Limb (tissue), 2 donors: Measurements from ENCODE around the gene CCL16.
A peak's percentile ranks its signal among the peaks of the same experiment; 100 is the strongest.

Source experiments
- DNase-seq, 2 donors: peaks; one replicate each; pipeline ENCODE4 v3.0.0-alpha.2; 2016; ENCODE audit errors: extremely low spot score in 2 of 2

The CCL16 gene

GRCh38 chr17:35986643-35987042 lies 5.3 kb upstream of the CCL16 start, which contains the start of gene CCL14:
Gene CCL14 (minus strand): TSS chr17:35986729. CDS start chr17:35986649, 80 bp downstream.
- no peak for DNase-seq

GRCh38 chr17:35984140-35984539 lies 2.8 kb upstream of the CCL16 start:
- no peak for DNase-seq

GRCh38 chr17:35982409-35983191 lies 1.3 kb upstream of the CCL16 start:
- no peak for DNase-seq

- no peak for DNase-seq
Measured at GRCh38 chr17:35981908-35982330, 622 bp upstream of the CCL16 start.

- no peak for DNase-seq
Measured at GRCh38 chr17:35978346-35978745, 3.0 kb downstream of the CCL16 start.

- no peak for DNase-seq
Measured at GRCh38 chr17:35977509-35977908, 3.8 kb downstream of the CCL16 start.

GRCh38 chr17:35973333-35974260 lies 7.7 kb downstream of the CCL16 start:
- DNase-seq = no peak

- no peak for DNase-seq
Measured at GRCh38 chr17:35972945-35973332, 8.4 kb downstream of the CCL16 start.

- DNase-seq = no peak
Measured at GRCh38 chr17:35972535-35972934, 8.8 kb downstream of the CCL16 start.

- no peak for DNase-seq
Measured at GRCh38 chr17:35972066-35972465, 9.2 kb downstream of the CCL16 start.

- peak; percentile 81 to 84 for DNase-seq
Measured at GRCh38 chr17:35969558-35970380, 11.5 kb downstream of the CCL16 start.

GRCh38 chr17:35968520-35969054 lies 12.7 kb downstream of the CCL16 start:
- no peak for DNase-seq

- no peak for DNase-seq
Measured at GRCh38 chr17:35965272-35965671, 16.0 kb downstream of the CCL16 start.

- DNase-seq = no peak
Measured at GRCh38 chr17:35963663-35964062, 17.6 kb downstream of the CCL16 start.

GRCh38 chr17:35953720-35954119 lies 27.6 kb downstream of the CCL16 start:
- DNase-seq = no peak

GRCh38 chr17:35949401-35949800 lies 31.9 kb downstream of the CCL16 start:
- DNase-seq = no peak

GRCh38 chr17:35948092-35948491 lies 33.2 kb downstream of the CCL16 start:
- no peak for DNase-seq

- peak in 1 of 2 donors; percentile 59 for DNase-seq
Measured at GRCh38 chr17:35947156-35947585, 34.1 kb downstream of the CCL16 start.

GRCh38 chr17:35944151-35944550 lies 37.1 kb downstream of the CCL16 start:
- no peak for DNase-seq

- no peak for DNase-seq
Measured at GRCh38 chr17:35943537-35943936, 37.8 kb downstream of the CCL16 start, which contains the start of gene LYZL6. Gene LYZL6 (minus strand): TSS chr17:35943713. CDS start chr17:35939356, 4,357 bp downstream.
